ENCODE data around the gene USP15. TPM values are rescaled to one million over a fixed set of nuclear protein-coding genes. Genes with fewer than 3 reads are reported as not detected.

USP15 gene
- total and polyA plus RNA-seq, 2 donors (not counting 3 experiments of a cell fraction or from before 2014, with no cell fraction given), result 20.0 to 61.8 TPM

DNA sequence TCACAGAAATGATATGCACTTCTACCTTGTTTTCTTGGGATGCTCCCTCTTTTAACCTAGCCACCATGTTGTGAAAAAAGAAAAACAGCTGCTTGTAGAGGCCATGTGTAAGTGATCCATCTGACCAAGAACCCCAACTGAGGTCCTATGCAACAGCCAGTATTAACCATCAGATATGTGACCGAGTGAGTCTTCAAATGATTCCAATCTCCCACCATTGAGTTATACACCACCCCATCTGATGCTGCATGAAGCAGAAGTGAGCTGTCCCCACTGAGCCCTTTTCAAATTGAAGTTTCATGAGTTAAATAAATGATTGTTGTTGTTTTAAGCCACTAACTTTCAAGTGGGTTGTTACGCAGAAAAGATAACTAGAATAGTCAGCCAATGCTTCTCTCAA is 20.6 kb upstream of the USP15 start:
- H3K4me1 ChIP-seq (ENCODE audit: control insufficient read depth, extremely low read depth, insufficient read depth, low read length), result no peaks in the 10 kb centered on the region
- no peak overlapping the region for H3K9ac ChIP-seq (replicated peaks; ENCODE audit: extremely low read depth, insufficient read depth, low read length)
- no peaks in the 10 kb centered on the region for H3K79me2 ChIP-seq (ENCODE audit: control insufficient read depth, insufficient read depth, low read length)
- H3K9me1 ChIP-seq (replicated peaks; ENCODE audit: control insufficient read depth, extremely low read depth, insufficient read depth, low read length), result no peaks in the 10 kb centered on the region
- H3K9me3 ChIP-seq (replicated peaks; ENCODE audit: control insufficient read depth, insufficient read depth, low read length), result no peaks in the 10 kb centered on the region
- ChIA-PET POLR2A (no interaction called here), CTCF (no interaction called here)
- no peaks in the 10 kb centered on the region for H3K36me3 ChIP-seq (ENCODE audit: control insufficient read depth in 2 of 2, extremely low read depth in 1 of 2, insufficient read depth in 2 of 2, low read length in 2 of 2)
- no peaks in the 10 kb centered on the region for H4K20me1 ChIP-seq (replicated peaks; ENCODE audit: control insufficient read depth, extremely low read depth, insufficient read depth, low read length)
- H3K27ac ChIP-seq (ENCODE audit: insufficient read depth, low read depth, low read length), result no peak overlapping the region
- dilution Hi-C loops (cut with MboI; ENCODE audit: extremely low pct_ligation_motif_present, low sequenced_read_pairs) (no loop called here), intact Hi-C loops (cut with micrococcal nuclease) (no loop called here)
- FAIRE-seq (no peak), DNase-seq (ENCODE audit: low read depth, low spot score) (no peak)
- H2AFZ ChIP-seq (ENCODE audit: low read depth, low read length), result no peak overlapping the region
- no peak for TF ChIP-seq JUN (IDR thresholded peaks at IDR 0.05; ENCODE audit: borderline replicate concordance, insufficient read depth, insufficient read length, low read depth)
- no peak for TF ChIP-seq FOS (IDR thresholded peaks at IDR 0.05; ENCODE audit: borderline replicate concordance, insufficient read depth, low read length)
- no peak for TF ChIP-seq POLR2A (IDR thresholded peaks at IDR 0.05; ENCODE audit: low read depth, low read length)
- TF ChIP-seq GATA2 (IDR thresholded peaks at IDR 0.05; ENCODE audit: insufficient read depth, insufficient read length, low read depth, low read length), result no peak
- TF ChIP-seq, protein P1, sequence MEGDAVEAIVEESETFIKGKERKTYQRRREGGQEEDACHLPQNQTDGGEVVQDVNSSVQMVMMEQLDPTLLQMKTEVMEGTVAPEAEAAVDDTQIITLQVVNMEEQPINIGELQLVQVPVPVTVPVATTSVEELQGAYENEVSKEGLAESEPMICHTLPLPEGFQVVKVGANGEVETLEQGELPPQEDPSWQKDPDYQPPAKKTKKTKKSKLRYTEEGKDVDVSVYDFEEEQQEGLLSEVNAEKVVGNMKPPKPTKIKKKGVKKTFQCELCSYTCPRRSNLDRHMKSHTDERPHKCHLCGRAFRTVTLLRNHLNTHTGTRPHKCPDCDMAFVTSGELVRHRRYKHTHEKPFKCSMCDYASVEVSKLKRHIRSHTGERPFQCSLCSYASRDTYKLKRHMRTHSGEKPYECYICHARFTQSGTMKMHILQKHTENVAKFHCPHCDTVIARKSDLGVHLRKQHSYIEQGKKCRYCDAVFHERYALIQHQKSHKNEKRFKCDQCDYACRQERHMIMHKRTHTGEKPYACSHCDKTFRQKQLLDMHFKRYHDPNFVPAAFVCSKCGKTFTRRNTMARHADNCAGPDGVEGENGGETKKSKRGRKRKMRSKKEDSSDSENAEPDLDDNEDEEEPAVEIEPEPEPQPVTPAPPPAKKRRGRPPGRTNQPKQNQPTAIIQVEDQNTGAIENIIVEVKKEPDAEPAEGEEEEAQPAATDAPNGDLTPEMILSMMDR (IDR thresholded peaks at IDR 0.05; ENCODE audit: extremely low read depth in 1 of 2, insufficient read depth in 1 of 2, low read depth in 1 of 2, low read length in 2 of 2), result no peak
- TF ChIP-seq POLR2AphosphoS5 (IDR thresholded peaks at IDR 0.05; ENCODE audit: insufficient read depth, low read depth, low read length), result no peak
- TF ChIP-seq MYC (IDR thresholded peaks at IDR 0.05; ENCODE audit: low read depth, low read length), result no peak
- no peak for TF ChIP-seq EZH2 (IDR thresholded peaks at IDR 0.05; ENCODE audit: borderline replicate concordance, low read depth, low read length, severe bottlenecking)
- TF ChIP-seq, protein P2, sequence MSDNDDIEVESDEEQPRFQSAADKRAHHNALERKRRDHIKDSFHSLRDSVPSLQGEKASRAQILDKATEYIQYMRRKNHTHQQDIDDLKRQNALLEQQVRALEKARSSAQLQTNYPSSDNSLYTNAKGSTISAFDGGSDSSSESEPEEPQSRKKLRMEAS (IDR thresholded peaks at IDR 0.05; ENCODE audit: insufficient read depth, insufficient read length), result no peak
- no peak overlapping the region for H3K4me2 ChIP-seq (ENCODE audit: insufficient read depth, low read length)
- no TSS peak for BruUV-seq (replicated peaks)
- no peak overlapping the region for H3K4me3 ChIP-seq (replicated peaks in 1 of 3; ENCODE audit: insufficient read depth in 1 of 3, low read depth in 1 of 3, low read length in 3 of 3)
- no peaks in the 10 kb centered on the region for H3K27me3 ChIP-seq (ENCODE audit: control insufficient read depth in 2 of 2, insufficient read depth in 2 of 2, low read length in 2 of 2)

Data from endothelial cell of umbilical vein (primary cell).